Activated naive CD4-positive, alpha-beta T cell treated with anti-CD3 and anti-CD28 coated beads, Interleukin-2, amount 10 ng/mL, durations not matched to agents 7 days and 5 days (primary cell): ENCODE measurements around the gene EDRF1.
A peak's percentile ranks its signal among the peaks of the same experiment; 100 is the strongest.
"Not testable (repeated sequence)": the region's sequence is repeated elsewhere in the genome, so short reads cannot be mapped to it uniquely, and the experiment has no call there.

ENCODE experiments used
- CTCF ChIA-PET: fragments of 350-600 bp; sonication (Branson Sonifier 250); formaldehyde crosslinking; loops from one replicate; lab custom pipeline; 2021; ENCODE audit warnings: antibody characterized with exemption; lab: Charles Lee
- DNase-seq: peaks from one replicate; pipeline ENCODE4 v3.0.0-alpha.2; 2020
- H3K27ac Mint-ChIP-seq: one replicate; pipeline ENCODE4 v1.8.0; 2021; ENCODE audit warnings: mild to moderate bottlenecking, moderate library complexity, mixed read lengths
- H3K27me3 Mint-ChIP-seq: one replicate; pipeline ENCODE4 v1.8.0; 2021; ENCODE audit warnings: mild to moderate bottlenecking, mixed read lengths
- H3K36me3 Mint-ChIP-seq: one replicate; pipeline ENCODE4 v1.8.0; 2021; ENCODE audit warnings: mixed read lengths
- H3K4me1 Mint-ChIP-seq: one replicate; pipeline ENCODE4 v1.8.0; 2021; ENCODE audit warnings: mixed read lengths
- H3K4me3 Mint-ChIP-seq: one replicate; pipeline ENCODE4 v1.8.0; 2021; ENCODE audit warnings: mild to moderate bottlenecking, moderate library complexity, mixed read lengths
- H3K9me3 Mint-ChIP-seq: one replicate; pipeline ENCODE4 v1.8.0; 2021; ENCODE audit warnings: mixed read lengths

EDRF1 gene

GRCh38 chr10:125696884-125697283 is 22.6 kb upstream of the EDRF1 start:
- H3K36me3 Mint-ChIP-seq, H3K4me3 Mint-ChIP-seq, DNase-seq, H3K4me1 Mint-ChIP-seq, H3K27ac Mint-ChIP-seq, CTCF ChIA-PET, H3K9me3 Mint-ChIP-seq: not testable (repeated sequence)
- peaks cover 18% of the 10 kb centered on the region for H3K27me3 Mint-ChIP-seq

DNA sequence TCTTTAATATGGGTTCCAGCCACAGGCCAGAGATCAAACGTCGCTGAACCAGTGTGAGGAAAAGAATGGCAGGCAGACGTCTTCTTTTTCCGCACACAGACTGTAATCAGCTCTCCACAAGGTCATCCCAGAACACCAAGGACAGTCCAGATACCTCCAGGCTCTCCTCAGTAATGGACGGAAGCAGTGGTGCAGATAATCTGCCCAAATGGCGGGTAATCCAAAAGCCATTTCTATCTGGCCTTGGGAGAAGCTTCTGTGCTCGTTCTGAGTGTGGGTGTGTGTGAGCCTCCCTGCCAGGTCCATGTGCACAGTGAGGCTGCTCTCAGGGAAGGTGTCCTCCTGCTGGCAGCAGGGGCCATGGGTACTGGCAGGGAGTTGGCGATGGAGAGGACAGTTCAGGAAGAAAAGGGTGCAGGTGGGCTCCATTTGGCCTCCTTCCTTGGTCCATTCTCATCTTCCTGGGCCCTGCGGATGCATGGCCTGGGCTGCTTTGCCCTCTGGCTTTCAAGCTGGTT is 21.0 kb upstream of the EDRF1 start:
- Mint-ChIP-seq H3K36me3 (no peaks in the 10 kb centered on the region), H3K4me3 (no peak overlapping the region), H3K27me3 (peaks cover 18% of the 10 kb centered on the region), H3K4me1 (no peaks in the 10 kb centered on the region), H3K9me3 (no peaks in the 10 kb centered on the region), H3K27ac (no peak overlapping the region)
- no peak for DNase-seq
- CTCF ChIA-PET = no interaction called here

- CTCF ChIA-PET = no interaction called here
- Mint-ChIP-seq H3K4me1 (no peaks in the 10 kb centered on the region), H3K36me3 (no peaks in the 10 kb centered on the region), H3K4me3 (no peak overlapping the region), H3K27ac (no peak overlapping the region), H3K27me3 (peaks cover 23% of the 10 kb centered on the region), H3K9me3 (no peaks in the 10 kb centered on the region)
- no peak for DNase-seq
Observed at GRCh38 chr10:125699562-125700143, 19.9 kb upstream of the EDRF1 start.

DNA sequence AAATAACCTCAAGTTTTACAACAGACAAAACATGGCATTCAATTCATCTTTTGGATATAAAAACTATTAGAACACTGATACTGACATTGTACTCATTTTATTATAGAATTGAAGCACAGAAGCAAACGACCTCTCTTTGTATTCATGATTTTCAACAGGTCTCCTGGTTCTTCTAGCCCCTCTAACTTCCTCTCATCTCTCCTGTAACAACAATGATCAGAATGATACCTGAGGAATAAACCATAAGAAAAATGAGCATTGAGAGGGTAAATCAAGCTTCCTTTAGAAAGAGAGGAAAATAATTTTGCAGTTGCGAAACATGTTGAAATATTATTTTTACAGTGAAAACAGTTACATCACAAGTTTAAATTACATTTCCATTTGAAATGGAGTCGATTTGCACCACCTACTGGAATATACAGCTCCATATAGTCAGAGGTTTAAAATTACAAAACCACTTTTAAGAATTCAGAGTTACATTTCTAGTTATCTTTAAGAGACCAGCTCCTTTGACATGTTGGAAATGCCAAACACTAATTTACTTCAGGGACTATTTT is 19.1 kb upstream of the EDRF1 start:
- DNase-seq = no peak
- peaks cover 20% of the 10 kb centered on the region for H3K27me3 Mint-ChIP-seq
- no peaks in the 10 kb centered on the region for H3K36me3 Mint-ChIP-seq
- H3K9me3 Mint-ChIP-seq = no peaks in the 10 kb centered on the region
- H3K27ac Mint-ChIP-seq = no peak overlapping the region
- H3K4me1 Mint-ChIP-seq = no peaks in the 10 kb centered on the region
- CTCF ChIA-PET = no interaction called here
- H3K4me3 Mint-ChIP-seq = no peak overlapping the region

DNA sequence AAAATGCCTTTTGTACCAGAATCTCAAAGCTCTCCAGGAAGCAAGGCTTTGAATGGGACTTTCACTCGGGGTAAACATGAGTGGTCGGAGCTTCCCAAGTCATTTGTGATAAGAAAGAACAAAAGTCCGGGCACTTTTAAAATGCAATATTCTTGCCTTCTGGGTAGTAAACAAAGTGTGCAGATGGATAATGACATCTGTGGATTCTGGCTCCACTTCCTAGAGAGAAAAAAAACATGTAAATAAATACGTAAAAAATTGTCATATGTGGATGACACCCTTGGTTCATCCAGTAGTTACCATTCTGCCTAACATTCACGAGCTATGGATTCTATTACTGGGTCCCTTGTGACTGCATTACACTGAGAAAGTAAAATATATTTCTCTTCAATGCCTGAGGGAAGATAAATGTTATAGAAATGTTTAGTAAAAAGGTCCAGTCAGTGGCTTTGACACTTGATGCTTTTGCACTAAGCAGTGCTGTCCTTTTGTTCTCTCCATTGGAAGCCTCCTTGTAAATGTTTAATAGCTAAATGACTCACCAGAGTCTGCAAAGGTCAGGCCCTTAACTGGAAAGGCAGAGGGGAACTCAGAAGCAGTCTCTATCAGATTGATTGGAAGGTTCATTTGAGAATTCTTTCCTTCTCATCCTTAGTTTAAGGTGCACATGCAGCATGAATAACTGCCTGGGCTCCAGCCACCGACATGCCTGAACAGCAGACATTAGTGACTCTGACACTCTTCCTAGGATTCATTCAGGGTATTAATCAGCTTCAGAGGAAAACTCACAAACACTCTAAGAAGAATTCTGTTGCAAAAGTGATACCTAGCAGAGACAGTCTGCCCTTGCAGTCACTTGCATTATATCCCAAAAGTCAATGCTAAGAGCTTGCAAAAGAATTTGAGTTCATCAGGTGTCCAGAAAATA is 11.7 kb upstream of the EDRF1 start:
- CTCF ChIA-PET = no interaction called here
- Mint-ChIP-seq H3K4me3 (no peak overlapping the region), H3K36me3 (no peaks in the 10 kb centered on the region)

GRCh38 chr10:125708971-125709503 is 10.5 kb upstream of the EDRF1 start:
- no peaks in the 10 kb centered on the region for H3K36me3 Mint-ChIP-seq
- H3K4me1 Mint-ChIP-seq = no peaks in the 10 kb centered on the region
- no peak overlapping the region for H3K4me3 Mint-ChIP-seq
- no peak overlapping the region for H3K27ac Mint-ChIP-seq
- H3K9me3 Mint-ChIP-seq = peaks cover 5% of the 10 kb centered on the region
- H3K27me3 Mint-ChIP-seq = peaks cover 19% of the 10 kb centered on the region
- CTCF ChIA-PET = no interaction called here
- no peak for DNase-seq

More for the DNA sequence above, 11.7 kb upstream of the EDRF1 start:
- Mint-ChIP-seq H3K9me3 (no peaks in the 10 kb centered on the region), H3K4me1 (no peaks in the 10 kb centered on the region), H3K27ac (no peak overlapping the region), H3K27me3 (peaks cover 17% of the 10 kb centered on the region)
- no peak for DNase-seq

DNA sequence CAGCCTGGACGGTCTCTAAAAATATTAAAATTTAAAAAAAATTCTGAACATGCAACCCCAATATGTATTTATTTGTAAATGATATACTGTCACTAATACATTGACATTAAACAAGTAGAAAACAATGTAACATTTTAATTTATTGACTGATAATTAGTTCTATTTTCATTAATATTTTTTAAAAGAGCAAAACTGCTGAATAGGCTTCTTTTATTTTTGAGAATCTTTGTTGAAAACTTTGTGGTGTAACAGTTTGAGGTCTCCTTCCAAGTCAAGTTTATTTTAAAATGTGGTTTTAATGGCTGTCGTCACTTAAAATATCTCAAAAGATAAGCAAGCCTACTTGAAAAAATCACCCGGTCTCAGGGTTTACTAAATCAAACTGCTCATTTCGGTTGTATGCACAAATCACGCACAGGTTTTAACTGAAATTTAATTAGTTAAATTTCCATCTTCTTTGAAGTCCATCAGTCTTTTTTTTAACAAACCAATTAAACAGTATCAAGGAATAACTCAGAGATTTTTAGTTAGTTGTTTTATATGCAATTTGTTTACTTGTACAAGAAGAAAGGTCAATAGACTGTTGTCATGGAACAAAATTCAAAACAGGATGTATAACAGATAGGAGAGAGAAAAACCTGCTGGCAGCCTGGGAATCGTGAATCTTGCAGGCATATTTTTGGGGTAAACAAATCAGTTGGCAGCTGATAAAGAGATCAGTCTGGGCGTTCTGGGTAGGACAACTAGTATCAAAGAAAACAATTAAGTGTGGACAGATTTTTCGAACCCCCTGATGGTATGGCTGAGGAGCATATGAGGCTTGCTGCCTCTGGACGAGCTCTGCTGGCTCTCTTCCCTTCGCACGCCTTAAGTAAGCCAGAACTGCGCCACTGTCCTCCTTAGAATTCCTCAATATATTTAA is 9.7 kb upstream of the EDRF1 start:
- CTCF ChIA-PET = no interaction called here
- peaks cover 7% of the 10 kb centered on the region for H3K9me3 Mint-ChIP-seq

GRCh38 chr10:125711110-125711750 is 8.3 kb upstream of the EDRF1 start:
- Mint-ChIP-seq H3K4me3 (no peak overlapping the region), H3K36me3 (peaks cover 2% of the 10 kb centered on the region), H3K9me3 (peaks cover 9% of the 10 kb centered on the region), H3K27ac (no peak overlapping the region), H3K27me3 (peaks cover 19% of the 10 kb centered on the region), H3K4me1 (no peaks in the 10 kb centered on the region)
- DNase-seq = no peak
- CTCF ChIA-PET = no interaction called here

More for the DNA sequence above, 9.7 kb upstream of the EDRF1 start:
- Mint-ChIP-seq H3K4me3 (no peak overlapping the region), H3K4me1 (no peaks in the 10 kb centered on the region), H3K27ac (no peak overlapping the region), H3K36me3 (no peaks in the 10 kb centered on the region), H3K27me3 (peaks cover 19% of the 10 kb centered on the region)
- DNase-seq = no peak

- H3K4me1 Mint-ChIP-seq, CTCF ChIA-PET, H3K4me3 Mint-ChIP-seq, H3K27ac Mint-ChIP-seq, DNase-seq: not testable (repeated sequence)
- H3K9me3 Mint-ChIP-seq = peaks cover 11% of the 10 kb centered on the region
- H3K36me3 Mint-ChIP-seq = peaks cover 11% of the 10 kb centered on the region
- peaks cover 14% of the 10 kb centered on the region for H3K27me3 Mint-ChIP-seq
Observed at GRCh38 chr10:125714728-125715127, 4.8 kb upstream of the EDRF1 start.

- H3K4me1 Mint-ChIP-seq = peaks cover 37% of the 10 kb centered on the region
- H3K27ac Mint-ChIP-seq = peak overlapping the region; percentile 99
- peak overlapping the region; percentile 98 for H3K4me3 Mint-ChIP-seq
- peaks cover 38% of the 10 kb centered on the region for H3K36me3 Mint-ChIP-seq
- H3K27me3 Mint-ChIP-seq = no peaks in the 10 kb centered on the region
- H3K9me3 Mint-ChIP-seq = peaks cover 3% of the 10 kb centered on the region
- peak; percentile 21 for DNase-seq
- CTCF ChIA-PET = no interaction called here
Observed at GRCh38 chr10:125720002-125720382, 483 bp downstream of the EDRF1 start.

- H3K27ac Mint-ChIP-seq = peak overlapping the region; percentile 45
- no peaks in the 10 kb centered on the region for H3K27me3 Mint-ChIP-seq
- H3K4me1 Mint-ChIP-seq = peaks cover 37% of the 10 kb centered on the region
- H3K36me3 Mint-ChIP-seq = peaks cover 43% of the 10 kb centered on the region
- no peak for DNase-seq
- H3K4me3 Mint-ChIP-seq = peak overlapping the region; percentile 98
- CTCF ChIA-PET = no interaction called here
- H3K9me3 Mint-ChIP-seq = peaks cover 1% of the 10 kb centered on the region
Observed at GRCh38 chr10:125721035-125721434, 1.5 kb downstream of the EDRF1 start.

DNA sequence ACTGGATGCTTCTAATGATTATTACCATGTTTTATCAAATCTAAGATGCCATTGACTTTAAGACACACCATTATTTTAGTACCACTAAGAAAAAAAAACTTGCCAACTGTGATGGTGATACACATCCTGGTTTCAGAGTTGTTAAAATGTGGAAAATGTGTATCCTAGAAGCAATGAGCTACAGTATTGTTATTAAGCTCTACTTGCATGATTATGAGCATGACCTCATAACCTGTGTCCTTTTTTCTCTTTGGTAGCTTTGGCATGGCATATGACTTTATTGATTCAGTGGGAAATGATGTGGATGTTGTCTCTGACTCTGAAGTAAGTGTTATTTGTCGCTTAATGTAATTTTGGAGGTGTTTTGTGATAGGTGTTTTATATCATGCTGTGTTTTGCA is 3.3 kb downstream of the EDRF1 start:
- H3K27ac Mint-ChIP-seq = no peak overlapping the region
- no peak for DNase-seq
- H3K36me3 Mint-ChIP-seq = peaks cover 53% of the 10 kb centered on the region
- peaks cover 37% of the 10 kb centered on the region for H3K4me1 Mint-ChIP-seq
- CTCF ChIA-PET = no interaction called here
- no peak overlapping the region for H3K4me3 Mint-ChIP-seq
- no peaks in the 10 kb centered on the region for H3K27me3 Mint-ChIP-seq
- H3K9me3 Mint-ChIP-seq = peaks cover 1% of the 10 kb centered on the region

DNA sequence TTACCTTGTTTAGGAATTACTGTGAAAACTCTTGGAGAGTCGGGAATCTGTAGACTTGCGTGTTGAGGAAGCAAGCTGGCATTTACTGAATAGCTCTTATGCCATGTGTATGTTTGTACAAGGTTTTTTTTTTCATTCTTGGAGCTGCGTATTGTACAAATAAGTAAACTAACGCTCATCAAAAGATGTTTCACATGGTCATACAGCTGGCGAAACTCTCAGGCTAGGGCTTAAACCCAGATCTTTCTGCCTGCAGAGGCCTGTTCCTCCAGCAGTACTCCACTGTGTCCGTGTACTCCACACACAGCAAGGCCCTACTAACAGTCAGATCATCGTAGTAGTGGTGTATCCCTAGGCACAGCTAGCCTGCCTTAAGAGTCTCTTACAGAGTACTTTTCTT is 7.4 kb downstream of the EDRF1 start:
- no peaks in the 10 kb centered on the region for H3K9me3 Mint-ChIP-seq
- H3K4me3 Mint-ChIP-seq = no peak overlapping the region
- H3K27ac Mint-ChIP-seq = no peak overlapping the region
- H3K4me1 Mint-ChIP-seq = peaks cover 11% of the 10 kb centered on the region
- no peaks in the 10 kb centered on the region for H3K27me3 Mint-ChIP-seq
- H3K36me3 Mint-ChIP-seq = peaks cover 72% of the 10 kb centered on the region
- DNase-seq = no peak
- CTCF ChIA-PET = no interaction called here
